AG08395 (cell line): ENCODE measurements around the gene FANCE.

Experiments
- DNase-seq: peaks from one replicate; pipeline ENCODE4 v3.0.0; 2012; ENCODE audit warnings: mixed read lengths, low spot score

The FANCE gene

GRCh38 chr6:35452183-35453090 is at the start of gene FANCE:
Gene FANCE, plus strand, starts transcription at chr6:35452338. Its CDS starts 208 bp downstream, at chr6:35452546.
- peak; percentile 97 for DNase-seq

GRCh38 chr6:35402856-35403191 is 49.3 kb upstream of the FANCE start:
- DNase-seq, result no peak

- no peak for DNase-seq
These were observed 48.3 kb upstream of the FANCE start for GRCh38 chr6:35403544-35404442.

GRCh38 chr6:35406711-35407485 is 45.2 kb upstream of the FANCE start:
- no peak for DNase-seq

- DNase-seq, result no peak
These were observed 42.9 kb upstream of the FANCE start for GRCh38 chr6:35409245-35409644.

GRCh38 chr6:35410131-35410530 is 42.0 kb upstream of the FANCE start:
- no peak for DNase-seq

GRCh38 chr6:35411066-35411465 is 41.1 kb upstream of the FANCE start:
- DNase-seq, result no peak

GRCh38 chr6:35412102-35412501 is 40.0 kb upstream of the FANCE start:
- DNase-seq, result no peak

GRCh38 chr6:35413911-35414310 is 38.2 kb upstream of the FANCE start:
- DNase-seq, result no peak

- peak; percentile 95 for DNase-seq
These were observed 36.9 kb upstream of the FANCE start for GRCh38 chr6:35415065-35415891.

- no peak for DNase-seq
These were observed 34.0 kb upstream of the FANCE start for GRCh38 chr6:35417979-35418661.

GRCh38 chr6:35419417-35419816 is 32.7 kb upstream of the FANCE start:
- peak; percentile 37 for DNase-seq

GRCh38 chr6:35419961-35420360 is 32.2 kb upstream of the FANCE start:
- no peak for DNase-seq

- peak; percentile 87 for DNase-seq
These were observed 26.9 kb upstream of the FANCE start for GRCh38 chr6:35425284-35425683.

GRCh38 chr6:35426074-35426473 is 26.1 kb upstream of the FANCE start:
- no peak for DNase-seq

- no peak for DNase-seq
These were observed 24.7 kb upstream of the FANCE start for GRCh38 chr6:35427435-35427834.

GRCh38 chr6:35427851-35428321 is 24.3 kb upstream of the FANCE start:
- DNase-seq, result peak; percentile 43

- DNase-seq, result no peak
These were observed 23.6 kb upstream of the FANCE start for GRCh38 chr6:35428421-35429149.

GRCh38 chr6:35429463-35429862 is 22.7 kb upstream of the FANCE start:
- DNase-seq, result no peak

- no peak for DNase-seq
These were observed 19.8 kb upstream of the FANCE start for GRCh38 chr6:35432291-35432690.
